ENCODE measurements around the gene CLNK.

The CLNK gene

DNA sequence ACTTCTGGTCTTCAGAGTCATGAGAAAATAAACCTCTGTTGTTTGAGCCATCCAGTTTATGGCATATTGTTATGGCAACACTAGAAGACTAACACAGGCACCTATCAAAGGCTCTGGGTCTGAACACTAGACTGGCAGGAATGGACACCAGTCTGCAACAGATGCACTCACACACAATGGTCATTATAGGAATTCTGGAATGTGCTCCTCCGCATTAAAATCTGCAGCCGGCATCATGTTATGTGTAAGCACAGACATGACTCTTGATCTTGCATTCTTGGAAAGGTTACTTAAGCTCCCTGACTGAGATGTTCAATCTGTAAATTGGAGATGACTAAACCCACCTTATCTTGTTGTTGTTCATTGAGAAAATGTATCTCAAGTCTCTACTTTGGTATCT, 115.1 kb downstream of the CLNK start:
- DNase-seq, result no peak

GRCh38 chr4:10567766-10568165, 116.8 kb downstream of the CLNK start:
- DNase-seq, result no peak

GRCh38 chr4:10565166-10565780, 119.3 kb downstream of the CLNK start:
- no peak for DNase-seq

DNA sequence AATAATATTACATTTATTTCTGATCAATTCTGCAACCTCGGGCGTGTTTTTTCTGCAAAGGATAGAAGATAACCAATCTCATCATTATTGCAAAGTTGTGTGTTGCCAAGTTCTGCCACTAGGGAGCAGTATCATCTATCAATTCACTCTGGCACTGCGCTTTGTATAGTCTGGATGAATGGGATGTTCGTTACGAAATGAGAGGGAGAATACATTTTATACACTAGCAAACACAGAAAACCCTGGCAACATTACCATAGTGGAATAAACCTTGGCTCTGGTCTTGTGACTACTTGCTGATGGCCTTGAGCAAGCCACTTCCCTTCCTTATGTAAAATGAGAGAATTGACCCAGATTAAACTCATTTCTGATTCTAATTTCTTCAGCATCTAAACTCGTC, 129.9 kb downstream of the CLNK start:
- DNase-seq, result peak; percentile 64

GRCh38 chr4:10554121-10554520, 130.4 kb downstream of the CLNK start:
- DNase-seq, result no peak

DNA sequence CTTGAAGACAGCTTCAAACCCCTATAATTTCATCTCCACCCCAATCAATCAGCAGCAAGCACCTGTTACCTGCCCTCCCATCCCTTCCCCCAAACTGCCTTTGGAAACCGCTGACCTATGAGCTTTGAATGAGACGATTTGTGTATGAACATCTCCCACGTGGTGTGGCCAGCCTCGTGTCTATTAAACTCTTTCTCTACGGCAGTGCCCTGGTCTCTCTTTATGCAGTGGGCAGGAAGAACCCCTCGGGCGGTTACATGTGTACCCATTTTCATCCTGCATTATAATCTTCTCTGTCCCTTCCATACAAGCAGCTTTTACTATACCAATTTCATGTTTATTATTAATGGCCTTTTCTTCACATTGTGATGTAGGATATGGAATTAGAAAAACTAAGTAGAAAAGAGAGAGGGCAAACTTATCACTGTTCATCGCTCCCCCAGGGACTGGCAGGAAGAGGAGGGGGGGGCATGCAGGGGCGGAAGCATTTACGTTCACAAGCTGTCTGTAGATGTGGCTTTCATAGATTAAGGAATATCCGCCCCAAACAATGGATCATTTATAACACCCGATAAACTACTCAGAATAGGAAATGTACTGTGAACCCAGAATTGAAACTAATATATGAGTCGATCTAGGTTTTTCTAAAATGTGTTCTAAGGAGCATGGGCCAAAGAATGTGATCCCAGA, 131.8 kb downstream of the CLNK start:
- DNase-seq, result no peak

DNA sequence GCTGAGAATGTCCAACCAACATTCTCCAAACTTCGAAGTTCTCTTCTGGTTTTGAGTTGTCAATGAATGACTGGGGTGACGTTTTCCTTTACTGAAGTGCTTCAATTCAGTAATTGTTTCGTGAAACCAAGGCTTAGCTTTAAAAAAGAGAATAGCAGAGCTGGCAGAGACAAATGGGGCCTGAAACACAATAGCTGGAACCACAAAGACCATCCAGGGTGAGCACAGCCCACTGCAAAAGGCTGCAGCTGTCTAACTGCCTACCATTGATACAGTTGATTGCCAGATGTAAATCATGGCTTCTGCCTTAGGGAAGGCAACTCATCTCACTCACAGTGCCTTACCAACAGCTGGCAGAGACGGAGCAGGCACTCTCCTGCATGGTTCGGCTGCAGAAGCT, 148.7 kb downstream of the CLNK start:
- no peak for DNase-seq

- DNase-seq, result no peak
Observed at GRCh38 chr4:10534820-10535219, 149.7 kb downstream of the CLNK start.

- DNase-seq, result no peak
Observed at GRCh38 chr4:10532155-10532554, 152.4 kb downstream of the CLNK start.

GRCh38 chr4:10530137-10530786, 154.3 kb downstream of the CLNK start:
- DNase-seq, result no peak

DNA sequence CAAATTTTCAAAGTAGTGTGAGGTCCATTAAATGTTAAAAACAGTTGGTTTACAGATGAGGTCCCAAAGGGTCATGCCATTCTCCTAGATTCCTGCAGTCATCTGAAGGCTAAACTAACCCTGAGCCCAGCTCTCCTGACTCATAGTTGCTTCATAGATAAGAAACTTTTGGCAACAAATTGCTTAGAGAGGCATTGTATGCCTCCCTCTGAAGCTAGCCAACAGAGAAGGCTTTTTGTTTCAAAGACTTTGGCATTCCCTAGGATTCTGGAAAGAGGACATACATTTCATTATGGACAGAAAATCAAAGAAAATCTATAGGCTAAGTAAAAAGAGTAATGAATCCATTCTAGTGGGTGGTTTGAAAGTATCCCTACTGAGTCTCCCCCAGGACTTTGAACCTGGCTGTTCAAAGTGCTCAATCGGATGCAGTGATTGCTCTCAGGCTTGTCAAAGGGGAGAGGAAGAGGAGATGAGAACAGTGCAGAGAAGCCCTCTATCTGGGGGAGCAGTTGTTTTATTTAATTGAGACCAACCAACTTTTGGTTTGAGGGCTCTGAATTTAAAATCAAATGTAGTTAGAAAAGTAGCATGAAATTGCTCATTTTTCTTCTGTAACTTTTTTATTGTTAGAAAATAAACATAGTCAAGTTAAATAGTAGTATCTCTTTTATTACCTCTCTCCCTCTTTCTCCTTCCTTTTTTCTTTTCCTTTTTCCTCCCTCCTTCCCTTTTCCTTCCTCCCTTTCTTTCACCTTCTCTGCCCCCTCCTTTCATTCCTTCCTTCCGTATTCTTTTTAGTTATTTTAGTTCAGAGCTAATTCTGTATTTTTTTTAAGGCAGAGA, 155.1 kb downstream of the CLNK start:
- no peak for DNase-seq

DNA sequence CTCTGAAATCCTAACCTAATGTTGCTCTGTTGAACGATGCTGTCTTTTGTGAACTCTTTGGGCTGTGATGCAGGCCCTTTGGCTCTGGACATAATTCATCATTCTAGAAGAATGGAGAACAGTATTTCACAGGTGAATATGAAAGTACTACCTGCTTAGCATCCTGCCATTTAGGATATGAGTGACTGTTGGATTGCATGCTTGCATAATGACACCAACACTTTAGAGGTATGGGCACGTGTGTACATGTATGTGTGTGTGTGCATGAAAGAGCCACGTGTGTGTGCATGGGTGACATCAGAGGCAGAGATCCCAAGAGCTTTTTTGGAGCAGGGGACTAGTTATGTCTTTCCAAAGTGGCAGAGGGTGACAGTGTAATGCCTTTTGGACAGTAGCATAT, 157.1 kb downstream of the CLNK start:
- DNase-seq, result no peak

- no peak for DNase-seq
Observed at GRCh38 chr4:10526429-10527222, 157.9 kb downstream of the CLNK start.

DNA sequence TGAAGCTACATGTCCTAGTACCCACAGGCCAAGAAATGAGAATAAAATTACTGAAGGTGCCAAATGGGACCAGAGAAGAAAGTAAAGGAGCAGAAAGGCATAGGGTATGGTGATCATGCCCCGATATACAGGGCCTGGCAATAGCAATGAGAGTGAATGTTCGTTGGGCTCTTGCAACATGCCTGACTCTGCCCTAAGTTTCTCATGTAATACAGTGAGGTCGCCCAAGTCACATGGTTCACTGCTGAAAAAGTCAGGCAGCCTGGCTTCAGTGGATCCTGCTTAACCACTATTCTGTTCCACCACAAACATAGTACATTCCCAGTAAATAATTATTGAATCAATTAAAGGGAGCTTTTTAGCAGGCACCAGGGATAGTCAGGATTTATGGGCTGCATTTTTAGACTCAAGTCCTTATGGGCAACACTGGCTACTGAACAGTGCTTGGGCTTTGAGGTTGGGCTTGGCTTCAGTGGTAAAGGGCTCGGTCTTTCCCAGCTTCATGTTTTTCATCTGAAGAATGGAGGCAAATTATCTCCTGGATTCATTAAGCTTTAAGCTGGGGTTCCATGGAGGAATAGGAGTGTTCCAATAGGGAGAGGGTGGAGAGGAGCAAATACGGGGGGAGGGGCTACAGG, 160.3 kb downstream of the CLNK start:
- DNase-seq, result no peak

DNA sequence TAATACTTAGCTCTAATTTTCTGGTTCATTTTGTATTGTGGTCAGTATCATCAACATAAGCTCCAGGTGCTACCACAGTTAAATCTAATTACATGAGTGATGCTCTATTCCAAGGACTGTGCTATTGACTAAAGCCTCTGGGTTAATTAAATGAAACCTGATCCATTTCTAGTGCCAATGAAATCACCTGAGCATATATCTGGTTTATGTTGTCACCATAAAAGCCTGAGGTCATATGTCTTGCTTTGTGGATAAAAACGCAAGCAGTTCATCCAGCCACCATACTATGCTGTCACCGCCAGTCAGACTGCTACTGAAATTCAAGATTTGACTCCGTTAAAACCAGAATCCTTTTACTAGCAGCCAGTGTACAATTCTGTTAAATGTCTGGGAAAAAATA, 163.1 kb downstream of the CLNK start:
- DNase-seq, result peak; percentile 87

GRCh38 chr4:10509733-10510132, 174.8 kb downstream of the CLNK start:
- DNase-seq, result no peak

DNA sequence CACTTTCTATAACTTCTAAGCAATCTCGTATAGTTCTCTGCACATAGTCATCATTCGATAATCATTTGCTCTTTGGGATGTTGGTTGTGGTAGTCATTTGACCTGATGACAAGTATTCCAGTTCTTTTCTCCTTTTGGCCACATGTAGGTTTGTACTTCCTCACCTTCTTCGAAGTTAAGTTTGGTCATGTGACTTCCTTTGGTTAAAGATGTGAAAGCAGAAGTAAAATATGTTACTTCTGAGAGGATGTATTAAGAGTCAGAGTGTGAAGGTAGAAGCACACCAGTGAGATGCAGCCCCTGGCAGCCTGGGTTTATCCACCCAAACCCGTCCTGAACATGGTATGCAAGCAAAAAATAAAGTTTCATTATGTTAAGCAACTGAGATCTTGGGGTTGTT, 178.5 kb downstream of the CLNK start:
- no peak for DNase-seq

DNA sequence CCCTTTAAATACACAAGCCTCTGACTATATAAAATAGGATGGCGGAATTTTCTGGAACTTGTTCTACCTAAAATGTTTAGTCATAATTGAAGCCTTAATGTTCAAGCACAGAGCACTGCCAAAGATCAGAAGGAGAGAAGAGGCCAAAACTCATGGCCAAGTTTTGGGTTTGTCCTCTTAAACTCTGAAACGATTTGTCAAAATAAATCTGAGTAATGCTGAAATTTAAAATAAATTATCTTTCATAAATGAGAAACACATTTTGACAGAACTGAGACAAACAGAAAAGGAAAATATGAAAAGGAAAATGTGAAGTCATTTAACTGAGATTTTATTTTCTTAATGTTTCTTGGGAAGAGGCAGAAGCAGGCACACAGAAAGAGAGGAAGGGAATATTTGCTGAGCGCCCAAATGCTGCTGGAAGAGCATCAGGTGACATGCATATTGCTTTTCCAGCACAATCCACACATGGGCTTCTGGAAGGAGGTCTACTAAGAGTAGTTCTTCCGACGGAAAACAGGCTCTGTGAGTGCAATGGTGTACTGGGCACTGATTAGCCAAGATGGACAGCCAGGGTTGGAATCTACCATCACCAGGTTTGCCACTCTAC, 179.9 kb downstream of the CLNK start:
- no peak for DNase-seq

GRCh38 chr4:10502717-10503116, 181.9 kb downstream of the CLNK start:
- no peak for DNase-seq

- no peak for DNase-seq
Observed at GRCh38 chr4:10500776-10501175, 183.8 kb downstream of the CLNK start.

- DNase-seq, result no peak
Observed at GRCh38 chr4:10496200-10496599, 188.4 kb downstream of the CLNK start.

- no peak for DNase-seq
Observed at GRCh38 chr4:10495651-10496050, 188.9 kb downstream of the CLNK start.

All from NCI-H82 (cell line).